HepG2 (cell line): ENCODE results near the gene GJA3. TPM values are rescaled to one million over a fixed set of nuclear protein-coding genes. Genes with fewer than 3 reads are reported as not detected.

ENCODE experiments used
- ELF4 ChIP-seq: sonication (generic); formaldehyde crosslinking; IDR thresholded peaks from 2 replicates; pipeline ENCODE4 v1.5.0; 2020; ENCODE audit warnings: missing genetic modification reagents, mild to moderate bottlenecking, moderate library complexity, borderline replicate concordance
- HNRNPL ChIP-seq: fragments of 200-400 bp; formaldehyde crosslinking; IDR thresholded peaks from 2 replicates; pipeline ENCODE4 v1.6.1; 2017; ENCODE audit warnings: mild to moderate bottlenecking, low read depth, low read length
- HOXA3 ChIP-seq: sonication (generic); formaldehyde crosslinking; IDR thresholded peaks from 2 replicates; pipeline ENCODE4 v1.5.0; 2020; ENCODE audit warnings: missing genetic modification reagents
- KDM2A ChIP-seq: sonication (generic); formaldehyde crosslinking; IDR thresholded peaks from 2 replicates; pipeline ENCODE4 v1.4.0; 2020; ENCODE audit warnings: low read depth, missing genetic modification reagents, borderline replicate concordance
- MAFG ChIP-seq: sonication (generic); formaldehyde crosslinking; IDR thresholded peaks from 2 replicates; pipeline ENCODE4 v1.5.1; 2020; ENCODE audit warnings: mild to moderate bottlenecking, missing genetic modification reagents
- NFKB2 ChIP-seq: sonication (generic); formaldehyde crosslinking; IDR thresholded peaks from 2 replicates; pipeline ENCODE4 v1.4.0; 2020; ENCODE audit warnings: missing genetic modification reagents, borderline replicate concordance
- POGZ ChIP-seq: sonication (generic); formaldehyde crosslinking; IDR thresholded peaks from 2 replicates; pipeline ENCODE4 v1.4.0; 2020; ENCODE audit warnings: mild to moderate bottlenecking, missing genetic modification reagents
- RCOR2 ChIP-seq: IDR thresholded peaks from 2 replicates; pipeline ENCODE4 v1.6.1; 2016; ENCODE audit warnings: missing biosample characterization, missing genetic modification reagents
- SAP130 ChIP-seq: IDR thresholded peaks from 2 replicates; pipeline ENCODE4 v1.6.1; 2016; ENCODE audit warnings: low read depth
- UBTF ChIP-seq: sonication (generic); formaldehyde crosslinking; IDR thresholded peaks from 2 replicates; pipeline ENCODE4 v1.4.0; 2020; ENCODE audit warnings: mild to moderate bottlenecking, missing genetic modification reagents
- ZNF451 ChIP-seq: sonication (generic); formaldehyde crosslinking; IDR thresholded peaks from 2 replicates; pipeline ENCODE4 v1.5.0; 2020; ENCODE audit warnings: mild to moderate bottlenecking, missing genetic modification reagents
- ZNF468 ChIP-seq: sonication (generic); formaldehyde crosslinking; IDR thresholded peaks from 2 replicates; pipeline ENCODE4 v1.8.0; 2022; ENCODE audit warnings: mild to moderate bottlenecking, moderate library complexity, missing genetic modification reagents
- ZNF512 ChIP-seq: sonication (generic); formaldehyde crosslinking; IDR thresholded peaks from 2 replicates; pipeline ENCODE4 v1.4.0; 2020; ENCODE audit warnings: mild to moderate bottlenecking, missing genetic modification reagents
- polyA plus RNA-seq, 8 experiments: library from polyadenylated mRNA; depleted of rRNA in 3 of 8; stranded (reverse) in 7 of 8; unstranded in 1 of 8; fragments of >200 nt; fragmentation: Illumina TruSeq in 4 of 8; extraction: Trizol in 4 of 8; gene quantifications; 2 replicates each; pipeline versions ENCODE4 v1.2.1 to v1.2.3, GENCODE V29; 2011 to 2016; ENCODE audit warnings: low read depth in 4 of 8, missing spikeins in 1 of 8, mixed read lengths in 1 of 8; ENCODE audit not compliant: insufficient read depth in 1 of 8
- total RNA-seq, 5 experiments: library from RNA; depleted of rRNA; stranded (reverse); fragments of >200 nt; fragmentation: Illumina TruSeq; extraction: Trizol; gene quantifications; 2 replicates each; pipeline ENCODE4 v1.2.3, GENCODE V29; 2016; ENCODE audit warnings: low read depth in 1 of 5
- TF ChIP-seq, protein P1 (sequence below): sonication (generic); formaldehyde crosslinking; IDR thresholded peaks from 2 replicates; pipeline ENCODE4 v1.5.1; 2020; ENCODE audit warnings: mild to moderate bottlenecking, moderate library complexity, missing genetic modification reagents
- TF ChIP-seq, protein P2 (sequence below): sonication (generic); formaldehyde crosslinking; IDR thresholded peaks from 2 replicates; pipeline ENCODE4 v1.9.0; 2021; ENCODE audit warnings: mild to moderate bottlenecking, missing genetic modification reagents

Gene GJA3
- total and polyA plus RNA-seq, 2 of the 13 experiments (the other 11 are each of a cell fraction or from before 2014, with no cell fraction given), result 0.04 TPM

GRCh38 chr13:20136781-20137703 is 23.8 kb downstream of the GJA3 start (continued):
- TF ChIP-seq ELF4 (CRISPR knock-in tag), result no peak
- TF ChIP-seq ZNF451 (CRISPR knock-in tag), result no peak
- TF ChIP-seq ZNF512 (CRISPR knock-in tag), result no peak
- TF ChIP-seq HNRNPL, result 0 out of 2 replicates have a peak, but pooled peaks have one; percentile 33
- peak; percentile 51 for TF ChIP-seq POGZ
- TF ChIP-seq MAFG (CRISPR knock-in tag), result no peak
- TF ChIP-seq HOXA3, result peak; percentile 62
- TF ChIP-seq KDM2A (CRISPR knock-in tag), result peak; percentile 87
- TF ChIP-seq ZNF468 (CRISPR knock-in tag), result no peak
- peak; percentile 72 for TF ChIP-seq UBTF (CRISPR knock-in tag)
- TF ChIP-seq, protein P1, sequence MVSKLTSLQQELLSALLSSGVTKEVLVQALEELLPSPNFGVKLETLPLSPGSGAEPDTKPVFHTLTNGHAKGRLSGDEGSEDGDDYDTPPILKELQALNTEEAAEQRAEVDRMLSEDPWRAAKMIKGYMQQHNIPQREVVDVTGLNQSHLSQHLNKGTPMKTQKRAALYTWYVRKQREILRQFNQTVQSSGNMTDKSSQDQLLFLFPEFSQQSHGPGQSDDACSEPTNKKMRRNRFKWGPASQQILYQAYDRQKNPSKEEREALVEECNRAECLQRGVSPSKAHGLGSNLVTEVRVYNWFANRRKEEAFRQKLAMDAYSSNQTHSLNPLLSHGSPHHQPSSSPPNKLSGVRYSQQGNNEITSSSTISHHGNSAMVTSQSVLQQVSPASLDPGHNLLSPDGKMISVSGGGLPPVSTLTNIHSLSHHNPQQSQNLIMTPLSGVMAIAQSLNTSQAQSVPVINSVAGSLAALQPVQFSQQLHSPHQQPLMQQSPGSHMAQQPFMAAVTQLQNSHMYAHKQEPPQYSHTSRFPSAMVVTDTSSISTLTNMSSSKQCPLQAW, result no peak
- peak; percentile 18; the same call in 1 of the 2 replicates for TF ChIP-seq SAP130 (CRISPR knock-in tag)
- TF ChIP-seq, protein P2, sequence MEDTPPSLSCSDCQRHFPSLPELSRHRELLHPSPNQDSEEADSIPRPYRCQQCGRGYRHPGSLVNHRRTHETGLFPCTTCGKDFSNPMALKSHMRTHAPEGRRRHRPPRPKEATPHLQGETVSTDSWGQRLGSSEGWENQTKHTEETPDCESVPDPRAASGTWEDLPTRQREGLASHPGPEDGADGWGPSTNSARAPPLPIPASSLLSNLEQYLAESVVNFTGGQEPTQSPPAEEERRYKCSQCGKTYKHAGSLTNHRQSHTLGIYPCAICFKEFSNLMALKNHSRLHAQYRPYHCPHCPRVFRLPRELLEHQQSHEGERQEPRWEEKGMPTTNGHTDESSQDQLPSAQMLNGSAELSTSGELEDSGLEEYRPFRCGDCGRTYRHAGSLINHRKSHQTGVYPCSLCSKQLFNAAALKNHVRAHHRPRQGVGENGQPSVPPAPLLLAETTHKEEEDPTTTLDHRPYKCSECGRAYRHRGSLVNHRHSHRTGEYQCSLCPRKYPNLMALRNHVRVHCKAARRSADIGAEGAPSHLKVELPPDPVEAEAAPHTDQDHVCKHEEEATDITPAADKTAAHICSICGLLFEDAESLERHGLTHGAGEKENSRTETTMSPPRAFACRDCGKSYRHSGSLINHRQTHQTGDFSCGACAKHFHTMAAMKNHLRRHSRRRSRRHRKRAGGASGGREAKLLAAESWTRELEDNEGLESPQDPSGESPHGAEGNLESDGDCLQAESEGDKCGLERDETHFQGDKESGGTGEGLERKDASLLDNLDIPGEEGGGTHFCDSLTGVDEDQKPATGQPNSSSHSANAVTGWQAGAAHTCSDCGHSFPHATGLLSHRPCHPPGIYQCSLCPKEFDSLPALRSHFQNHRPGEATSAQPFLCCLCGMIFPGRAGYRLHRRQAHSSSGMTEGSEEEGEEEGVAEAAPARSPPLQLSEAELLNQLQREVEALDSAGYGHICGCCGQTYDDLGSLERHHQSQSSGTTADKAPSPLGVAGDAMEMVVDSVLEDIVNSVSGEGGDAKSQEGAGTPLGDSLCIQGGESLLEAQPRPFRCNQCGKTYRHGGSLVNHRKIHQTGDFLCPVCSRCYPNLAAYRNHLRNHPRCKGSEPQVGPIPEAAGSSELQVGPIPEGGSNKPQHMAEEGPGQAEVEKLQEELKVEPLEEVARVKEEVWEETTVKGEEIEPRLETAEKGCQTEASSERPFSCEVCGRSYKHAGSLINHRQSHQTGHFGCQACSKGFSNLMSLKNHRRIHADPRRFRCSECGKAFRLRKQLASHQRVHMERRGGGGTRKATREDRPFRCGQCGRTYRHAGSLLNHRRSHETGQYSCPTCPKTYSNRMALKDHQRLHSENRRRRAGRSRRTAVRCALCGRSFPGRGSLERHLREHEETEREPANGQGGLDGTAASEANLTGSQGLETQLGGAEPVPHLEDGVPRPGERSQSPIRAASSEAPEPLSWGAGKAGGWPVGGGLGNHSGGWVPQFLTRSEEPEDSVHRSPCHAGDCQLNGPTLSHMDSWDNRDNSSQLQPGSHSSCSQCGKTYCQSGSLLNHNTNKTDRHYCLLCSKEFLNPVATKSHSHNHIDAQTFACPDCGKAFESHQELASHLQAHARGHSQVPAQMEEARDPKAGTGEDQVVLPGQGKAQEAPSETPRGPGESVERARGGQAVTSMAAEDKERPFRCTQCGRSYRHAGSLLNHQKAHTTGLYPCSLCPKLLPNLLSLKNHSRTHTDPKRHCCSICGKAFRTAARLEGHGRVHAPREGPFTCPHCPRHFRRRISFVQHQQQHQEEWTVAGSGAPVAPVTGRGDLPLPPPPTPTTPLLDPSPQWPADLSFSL (CRISPR knock-in tag), result 0 out of 2 replicates have a peak, but pooled peaks have one; percentile 26
- peak; percentile 33; the same call in 1 of the 2 replicates for TF ChIP-seq NFKB2 (CRISPR knock-in tag)
- no peak for TF ChIP-seq RCOR2 (CRISPR knock-in tag)
